ENCODE measurements around the gene CIB4. TPM values are rescaled to one million over a fixed set of nuclear protein-coding genes. Genes with fewer than 3 reads are reported as not detected.

CIB4 gene
- total RNA-seq, 2 donors from 2014 or later: 0.46 TPM; not detected in 1

- WGBS: 66% methylated on average over 10 of the region's 10 CpGs
- Histone ChIP-seq H3K36me3 (no peaks in the 10 kb centered on the region), H3K27me3 (replicated peaks; ENCODE audit: insufficient read depth) (no peaks in the 10 kb centered on the region), H3K27ac (peak overlapping the region; percentile 49 to 87), H3K4me1 (replicated peaks) (no peaks in the 10 kb centered on the region), H3K9me3 (no peaks in the 10 kb centered on the region), H3K4me3 (no peak overlapping the region)
- intact Hi-C loops (cut with DNase I): loop anchor here (5.0 kb wide), 1 partner anchor 42 kb away; no protein-coding TSS in a partner anchor
- TF ChIP-seq CTCF (IDR thresholded peaks at IDR 0.05) (no peak), POLR2A (IDR thresholded peaks at IDR 0.05) (no peak), POLR2AphosphoS5 (IDR thresholded peaks at IDR 0.05) (peak; percentile 67)
- no peak for DNase-seq (ENCODE audit: low spot score)
Observed at GRCh38 chr2:26609839-26610277, 31.3 kb downstream of the CIB4 start.

GRCh38 chr2:26609205-26609631 lies 31.9 kb downstream of the CIB4 start:
- H3K36me3 ChIP-seq: no peaks in the 10 kb centered on the region
- H3K4me1 ChIP-seq (replicated peaks): no peaks in the 10 kb centered on the region
- intact Hi-C loops (cut with DNase I): no loop called here
- no peaks in the 10 kb centered on the region for H3K27me3 ChIP-seq (replicated peaks; ENCODE audit: insufficient read depth)
- H3K4me3 ChIP-seq: no peak overlapping the region
- peak overlapping the region; percentile 49 to 87 for H3K27ac ChIP-seq
- H3K9me3 ChIP-seq: no peaks in the 10 kb centered on the region
- DNase-seq (ENCODE audit: low spot score): no peak
- 82% methylated on average over 7 of the region's 7 CpGs for WGBS
- no peak for TF ChIP-seq POLR2A (IDR thresholded peaks at IDR 0.05)
- TF ChIP-seq CTCF (IDR thresholded peaks at IDR 0.05): no peak
- no peak for TF ChIP-seq POLR2AphosphoS5 (IDR thresholded peaks at IDR 0.05)

- Histone ChIP-seq H3K27me3 (replicated peaks; ENCODE audit: insufficient read depth) (no peaks in the 10 kb centered on the region), H3K36me3 (no peaks in the 10 kb centered on the region), H3K9me3 (no peaks in the 10 kb centered on the region), H3K4me1 (replicated peaks) (no peaks in the 10 kb centered on the region), H3K4me3 (no peak overlapping the region), H3K27ac (peak overlapping the region in 1 of 2 donors; percentile 87)
- WGBS: 82% methylated on average over 8 of the region's 8 CpGs
- TF ChIP-seq POLR2AphosphoS5 (IDR thresholded peaks at IDR 0.05): no peak
- TF ChIP-seq CTCF (IDR thresholded peaks at IDR 0.05): no peak
- no peak for TF ChIP-seq POLR2A (IDR thresholded peaks at IDR 0.05)
- intact Hi-C loops (cut with DNase I): no loop called here
- DNase-seq (ENCODE audit: low spot score): no peak
Observed at GRCh38 chr2:26608557-26608956, 32.6 kb downstream of the CIB4 start.

GRCh38 chr2:26607698-26608097 lies 33.5 kb downstream of the CIB4 start:
- 82% methylated on average over 8 of the region's 8 CpGs for WGBS
- intact Hi-C loops (cut with DNase I): no loop called here
- peak overlapping the region; percentile 68 to 87 for H3K27ac ChIP-seq
- TF ChIP-seq CTCF (IDR thresholded peaks at IDR 0.05) (no peak), POLR2AphosphoS5 (IDR thresholded peaks at IDR 0.05) (no peak), POLR2A (IDR thresholded peaks at IDR 0.05) (no peak)
- no peak overlapping the region for H3K4me3 ChIP-seq
- no peaks in the 10 kb centered on the region for H3K9me3 ChIP-seq
- H3K36me3 ChIP-seq: no peaks in the 10 kb centered on the region
- DNase-seq (ENCODE audit: low spot score): no peak
- no peaks in the 10 kb centered on the region for H3K4me1 ChIP-seq (replicated peaks)
- no peaks in the 10 kb centered on the region for H3K27me3 ChIP-seq (replicated peaks; ENCODE audit: insufficient read depth)

- no peaks in the 10 kb centered on the region for H3K9me3 ChIP-seq
- no peaks in the 10 kb centered on the region for H3K36me3 ChIP-seq
- peak overlapping the region; percentile 68 to 87 for H3K27ac ChIP-seq
- DNase-seq (ENCODE audit: low spot score): peak; percentile 80
- H3K4me1 ChIP-seq (replicated peaks): no peaks in the 10 kb centered on the region
- TF ChIP-seq POLR2A (IDR thresholded peaks at IDR 0.05): no peak
- TF ChIP-seq POLR2AphosphoS5 (IDR thresholded peaks at IDR 0.05): peak; percentile 87
- TF ChIP-seq CTCF (IDR thresholded peaks at IDR 0.05): peak in 1 of 4 experiments; percentile 9
- 56% methylated on average over 5 of the region's 5 CpGs for WGBS
- no peak overlapping the region for H3K4me3 ChIP-seq
- no peaks in the 10 kb centered on the region for H3K27me3 ChIP-seq (replicated peaks; ENCODE audit: insufficient read depth)
- intact Hi-C loops (cut with DNase I): no loop called here
Observed at GRCh38 chr2:26606847-26607190, 34.3 kb downstream of the CIB4 start.

Measured in prostate gland (tissue), 2 donors.